Inferior parietal cortex (tissue), 1 donor: ENCODE results near the gene XKR7.
A peak's percentile ranks its signal among the peaks of the same experiment; 100 is the strongest.

Experiments
- DNase-seq: peaks from one replicate; pipeline ENCODE4 v3.0.0-alpha.2; 2016; ENCODE audit errors: extremely low spot score

Gene XKR7

DNA sequence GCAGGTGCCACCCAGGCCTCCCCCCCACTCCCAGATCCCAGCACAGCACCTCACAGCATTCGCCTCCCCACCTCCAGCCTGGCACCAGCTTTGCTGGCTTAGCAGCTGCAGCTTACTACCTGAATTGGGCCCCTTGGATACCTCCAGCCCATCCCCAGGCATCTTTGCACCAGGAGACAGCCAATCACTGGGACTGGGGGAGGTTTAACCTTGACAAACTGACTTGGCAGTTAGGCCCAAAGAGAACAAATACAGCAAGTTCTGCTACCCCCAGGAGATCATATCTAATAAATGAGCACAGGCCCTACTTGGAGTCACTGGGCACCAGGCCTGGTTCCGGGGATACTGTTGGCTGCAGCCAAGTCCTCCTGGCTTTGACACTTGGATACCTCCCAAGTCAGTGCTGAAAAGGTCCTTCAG lies 24.9 kb upstream of the XKR7 start:
- DNase-seq: no peak

DNA sequence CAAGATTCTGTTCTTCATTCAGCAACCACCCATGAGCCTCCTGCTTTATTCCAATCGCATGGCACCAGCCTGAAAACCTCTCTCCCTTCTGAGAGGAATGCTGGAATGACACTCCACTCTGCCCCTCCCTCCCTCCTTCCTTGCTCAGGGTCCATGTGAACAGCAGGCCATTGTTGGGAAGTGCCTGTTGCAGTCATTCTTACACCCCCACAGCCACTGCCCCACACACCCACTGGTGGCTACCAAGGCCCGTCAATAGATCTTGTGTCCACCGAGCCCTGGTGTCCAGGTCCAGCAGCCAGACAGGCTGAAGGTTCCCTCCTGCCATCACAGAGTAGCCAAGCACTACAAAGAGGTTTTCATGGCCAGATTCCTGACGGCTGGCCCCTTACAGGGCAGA lies 22.6 kb upstream of the XKR7 start:
- DNase-seq: no peak

DNA sequence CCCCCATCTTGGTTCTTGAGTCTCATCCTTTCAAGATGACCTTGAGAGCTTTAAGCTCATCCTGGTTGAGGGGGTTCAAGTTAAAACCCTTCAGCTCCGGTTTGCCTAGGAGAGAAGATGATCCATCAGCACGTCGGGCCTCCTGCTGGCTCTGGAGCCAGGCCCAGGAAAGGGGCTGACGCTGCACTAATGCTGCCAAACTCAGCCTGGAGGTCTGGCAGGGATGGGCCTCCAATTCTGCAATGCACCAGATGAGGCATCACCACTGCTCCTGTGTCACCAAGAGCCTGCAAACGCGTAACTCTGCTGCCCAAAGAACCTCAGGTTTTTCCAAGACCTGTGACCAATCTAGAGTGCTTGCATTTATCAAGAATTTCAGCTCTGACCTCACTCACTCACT lies 22.2 kb upstream of the XKR7 start:
- DNase-seq: peak; percentile 15

DNA sequence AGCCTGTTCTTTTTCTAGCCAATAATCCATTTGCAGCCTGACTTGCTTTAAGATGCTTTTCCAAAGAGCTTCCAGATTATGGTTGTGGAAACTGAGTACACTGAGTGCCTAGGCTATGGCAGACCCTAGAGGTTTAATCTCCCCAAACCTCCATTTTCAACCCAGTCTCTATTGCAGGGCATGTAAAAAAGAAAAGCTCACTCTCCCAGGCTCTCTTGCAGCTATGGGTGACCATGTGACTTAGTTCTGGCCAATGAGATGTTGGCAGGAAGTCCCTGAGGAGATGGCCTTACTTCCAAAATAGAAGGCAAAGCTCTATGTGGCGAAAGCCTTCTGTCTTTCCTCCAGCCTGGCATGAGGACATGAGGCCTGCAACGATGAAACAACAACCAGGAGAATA lies 19.9 kb upstream of the XKR7 start:
- DNase-seq: no peak

DNA sequence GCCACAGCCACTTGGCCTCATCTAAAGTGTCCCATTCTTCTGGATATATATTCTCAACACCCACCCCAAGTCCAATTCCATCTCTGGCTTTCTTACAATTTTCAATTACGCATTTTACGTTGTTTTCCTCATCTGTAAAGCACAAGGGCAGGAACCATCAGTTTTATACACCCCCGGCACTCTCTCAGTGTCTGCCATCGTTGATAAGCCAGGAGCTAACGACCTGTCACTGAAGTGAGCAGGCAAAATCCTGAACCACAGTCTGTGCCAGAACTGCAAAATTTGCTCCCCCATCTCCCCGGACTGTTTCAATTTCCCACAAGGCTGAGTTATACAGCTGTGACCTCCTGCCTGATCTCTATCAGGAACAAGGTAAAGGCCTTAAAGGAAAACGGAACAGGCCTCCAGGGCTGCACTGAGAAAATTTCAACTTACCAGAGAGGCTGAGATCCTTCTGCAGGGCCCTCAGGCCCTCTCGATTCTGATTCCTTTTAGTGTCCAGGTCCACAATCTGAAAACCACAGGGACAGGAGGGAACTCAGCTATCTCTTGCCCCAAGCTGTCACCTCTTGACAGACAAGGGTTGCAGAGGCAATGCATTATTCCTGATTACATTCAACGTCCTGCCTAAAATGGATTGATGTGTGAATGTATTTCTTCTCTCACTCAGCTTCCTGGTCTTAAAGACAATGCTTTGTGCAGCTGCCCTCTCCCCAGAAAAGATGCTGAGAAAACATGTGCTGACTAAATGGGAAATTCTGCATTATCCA lies 17.9 kb upstream of the XKR7 start:
- no peak for DNase-seq

DNA sequence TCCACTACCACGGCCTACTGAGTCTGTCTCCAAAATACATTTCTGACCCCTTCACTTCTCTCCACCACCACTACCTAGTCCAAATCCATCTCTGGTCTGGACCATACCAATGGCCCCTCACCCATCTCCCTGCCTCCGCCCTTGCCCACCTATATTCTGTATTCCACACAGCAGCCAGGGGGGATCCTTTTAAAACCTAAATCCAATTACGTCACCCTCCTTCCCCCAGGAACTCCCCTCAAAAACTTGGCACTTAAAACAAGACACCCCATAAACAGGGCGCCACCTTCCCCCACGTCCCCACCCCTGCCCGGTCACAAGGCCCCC lies 16.8 kb upstream of the XKR7 start:
- no peak for DNase-seq

DNA sequence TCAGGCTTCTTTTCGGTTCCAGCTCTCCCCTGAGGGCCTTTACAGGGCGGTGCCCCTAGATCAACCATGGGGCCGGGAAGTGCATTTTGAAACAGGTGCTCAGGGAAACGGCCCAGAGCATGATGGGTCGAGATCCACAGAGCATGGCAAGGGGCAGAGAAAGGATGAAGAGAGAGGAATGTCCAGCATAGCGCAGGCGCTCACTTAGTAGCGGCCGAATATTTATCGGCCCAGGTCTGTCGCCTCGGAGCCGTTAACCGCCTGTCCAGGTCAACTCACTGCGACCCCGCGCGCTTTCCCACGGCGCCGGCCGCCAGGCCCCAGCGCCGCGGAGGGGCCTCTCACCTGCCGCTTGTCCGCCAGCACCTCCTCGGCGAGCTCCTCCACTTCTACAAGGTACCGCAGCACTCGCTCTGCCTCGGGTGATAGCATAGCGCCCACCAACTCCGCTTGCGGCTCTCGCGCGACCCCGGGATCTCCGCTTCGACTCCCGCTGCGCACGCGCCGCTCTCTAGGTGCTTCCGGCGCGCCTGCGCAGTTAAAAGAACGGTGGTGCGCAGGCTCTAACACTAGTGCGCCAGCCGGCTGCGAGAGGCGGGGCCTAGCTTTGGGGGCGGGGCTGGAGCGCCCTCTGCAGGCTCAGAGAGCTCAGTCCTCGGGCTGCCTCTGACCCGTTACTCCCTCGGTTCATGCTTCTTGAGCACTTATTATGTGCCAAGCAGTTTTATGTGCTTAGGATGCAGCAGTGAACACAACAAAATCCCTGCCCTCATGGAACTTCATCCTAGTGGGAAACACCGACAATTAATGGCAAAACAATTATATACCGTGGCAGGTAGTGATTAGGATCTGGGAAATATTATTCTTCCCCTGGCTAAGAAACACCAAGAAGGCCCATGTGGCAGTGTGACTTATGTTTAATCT lies 16.2 kb upstream of the XKR7 start, which contains the start of gene PDRG1:
TSS of gene PDRG1 (minus strand) at position 517 of the 924 bp plus-strand sequence. CDS start at position 432, 85 bp downstream.
- peak; percentile 96 for DNase-seq

DNA sequence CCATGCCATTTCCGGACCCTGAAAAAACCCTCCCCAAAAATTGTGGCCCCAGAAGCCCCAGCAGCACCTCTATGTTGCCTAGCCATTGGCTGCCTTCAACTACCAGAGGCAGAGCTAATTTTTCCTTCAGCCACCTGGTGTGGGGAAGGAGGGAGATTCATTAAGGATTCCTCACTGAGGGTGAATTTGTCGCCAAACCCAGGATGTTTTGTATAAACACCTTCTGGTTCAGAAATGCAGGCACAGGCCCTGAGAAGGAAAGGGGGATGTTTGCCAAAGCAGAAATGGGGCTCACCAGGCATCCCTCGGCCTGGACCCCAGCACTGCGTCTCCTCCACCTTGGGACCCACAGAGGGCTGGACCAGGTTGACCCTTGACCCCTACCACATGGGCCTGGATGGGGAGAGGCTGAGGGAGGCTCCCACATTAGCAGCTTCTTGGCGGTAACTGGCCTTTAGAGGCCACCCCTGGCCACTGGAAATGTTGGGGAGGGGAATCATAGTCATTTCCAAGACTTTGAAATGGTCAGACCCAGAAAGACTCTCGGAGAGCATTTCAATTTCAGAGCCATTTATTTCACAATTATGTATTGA lies 14.3 kb upstream of the XKR7 start:
- no peak for DNase-seq

DNA sequence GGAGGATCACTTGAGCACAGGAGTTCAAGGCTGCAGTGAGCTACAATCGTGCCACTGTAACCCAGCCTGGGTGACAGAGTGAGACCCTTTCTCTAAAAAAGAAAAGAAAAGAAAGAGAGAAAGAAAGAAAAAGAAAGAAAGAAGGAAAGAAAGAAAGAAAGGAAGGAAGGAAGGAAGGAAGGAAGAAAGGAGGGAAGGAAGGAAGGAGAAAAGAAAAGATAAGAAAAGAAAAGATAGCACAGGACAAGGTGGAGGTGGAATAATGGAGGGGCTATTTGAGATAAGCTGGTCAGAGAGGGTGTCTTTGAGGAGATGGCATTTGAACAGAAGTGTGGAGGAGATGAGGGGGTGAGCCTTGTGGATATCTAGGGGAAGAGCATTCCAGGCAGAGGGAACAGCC lies 13.5 kb upstream of the XKR7 start:
- no peak for DNase-seq

DNA sequence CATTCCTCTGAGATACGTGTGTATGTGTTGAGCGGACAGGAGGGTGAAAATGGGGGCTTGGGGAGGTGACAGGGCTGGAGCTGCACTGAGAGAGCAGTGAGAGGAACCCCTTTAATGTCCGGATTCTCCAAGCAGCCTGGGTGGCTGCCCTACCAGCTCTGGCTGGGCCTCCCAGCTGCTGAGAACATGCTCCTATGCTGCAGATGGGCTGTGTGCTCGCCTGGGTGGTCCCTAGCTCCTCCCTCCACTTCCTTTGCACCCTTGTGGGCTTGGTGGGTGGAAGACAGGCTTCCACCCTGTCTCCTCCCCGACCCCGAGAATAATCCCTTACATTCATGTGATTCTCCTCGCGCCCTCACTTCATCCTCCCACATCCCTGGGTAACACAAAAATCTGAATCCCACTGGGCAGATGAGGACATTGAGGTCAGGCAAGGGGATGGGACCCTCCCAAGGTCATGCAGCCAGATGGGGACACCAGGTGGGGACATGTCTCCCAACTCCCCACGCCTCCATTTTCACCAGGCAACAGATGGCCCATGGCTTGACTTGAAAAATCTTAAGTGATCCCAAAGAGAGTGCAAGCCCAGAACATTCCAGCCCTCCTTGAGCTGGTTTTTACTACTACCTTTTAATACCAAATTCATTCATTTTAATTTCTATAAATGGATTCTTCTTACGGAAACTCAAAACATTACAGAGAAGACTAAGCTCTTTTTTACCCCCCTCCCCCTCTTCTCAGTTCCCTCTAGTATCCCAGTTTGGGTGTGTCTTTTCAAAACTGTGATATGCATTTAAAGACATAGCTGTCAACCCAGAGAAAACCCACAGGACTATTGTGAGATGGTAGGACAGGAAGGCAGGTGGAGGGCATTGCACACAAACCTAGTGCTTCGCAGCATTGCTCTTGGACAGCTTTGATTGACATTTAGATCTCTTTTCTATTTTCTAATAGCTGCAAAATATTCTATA lies 11.1 kb upstream of the XKR7 start:
- DNase-seq: no peak

DNA sequence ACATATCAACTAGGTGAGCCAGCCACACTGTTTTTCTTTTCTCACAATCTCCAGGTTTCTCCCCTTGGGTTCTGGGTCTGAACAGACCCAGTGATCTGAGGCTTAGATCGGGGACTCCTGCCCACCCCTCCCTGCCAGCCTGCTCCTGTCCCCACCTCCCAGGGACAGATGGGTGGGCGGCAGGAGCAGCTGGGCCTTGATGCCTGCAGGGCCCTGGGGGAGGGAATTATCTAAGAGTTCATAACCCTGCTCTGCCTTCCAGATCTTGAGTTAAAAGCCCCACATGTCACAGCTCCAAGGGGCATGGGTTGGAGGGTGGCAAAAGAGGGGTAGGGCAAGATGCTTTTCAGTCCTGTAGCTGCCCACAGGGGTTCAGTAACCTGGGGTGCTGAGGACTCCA lies 5.2 kb upstream of the XKR7 start:
- DNase-seq: no peak

DNA sequence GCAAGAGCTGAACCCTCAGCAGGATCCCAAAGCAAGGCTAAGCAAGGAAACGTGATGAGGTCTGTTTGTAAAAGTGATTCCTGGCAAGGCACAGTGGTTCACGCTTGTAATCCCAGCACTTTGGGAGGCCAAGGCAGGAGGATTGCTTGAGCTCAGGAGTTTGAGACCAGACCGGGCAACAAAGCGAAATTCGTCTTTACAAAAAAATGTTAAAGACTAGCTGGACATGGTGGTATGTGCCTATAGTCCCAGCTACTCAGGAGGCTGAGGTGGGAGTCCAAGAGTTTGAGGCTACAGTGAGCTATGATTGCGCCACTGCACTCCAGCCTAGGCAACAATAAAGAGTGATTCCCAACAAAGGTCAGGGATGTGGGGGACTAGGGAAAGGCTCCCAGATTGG lies 4.1 kb upstream of the XKR7 start:
- no peak for DNase-seq

DNA sequence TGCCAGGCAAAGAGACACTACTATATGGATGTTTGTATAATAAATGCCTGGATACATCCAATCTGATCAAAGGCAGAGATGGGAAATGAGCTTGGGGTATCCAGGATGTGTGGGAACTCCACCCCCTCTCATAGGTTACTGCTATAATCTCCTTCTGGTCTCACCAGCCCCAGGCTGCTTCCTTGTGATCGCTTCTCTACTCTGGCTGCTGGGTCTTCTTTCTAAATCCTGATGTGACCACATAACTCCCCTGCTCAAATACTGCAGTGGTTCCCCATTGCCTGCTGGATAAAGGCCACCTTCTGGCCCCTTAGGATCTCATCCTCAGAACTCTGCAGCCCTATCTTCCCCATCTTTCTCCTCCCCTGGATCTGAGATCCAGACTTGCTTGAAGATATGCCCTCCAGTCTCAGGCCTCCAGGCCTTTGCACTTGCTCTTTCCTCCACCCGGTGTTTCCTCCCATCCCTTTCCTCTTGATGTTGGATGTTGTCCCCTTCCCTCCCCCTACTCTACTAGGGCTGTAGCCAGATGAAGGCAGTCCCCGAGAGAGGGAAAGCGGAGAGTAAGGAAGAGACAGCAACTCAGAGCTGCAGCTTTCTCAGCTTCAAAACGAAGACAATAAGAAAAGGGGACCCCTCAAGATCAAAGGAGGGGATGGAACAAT lies 828 bp upstream of the XKR7 start:
- DNase-seq: no peak

DNA sequence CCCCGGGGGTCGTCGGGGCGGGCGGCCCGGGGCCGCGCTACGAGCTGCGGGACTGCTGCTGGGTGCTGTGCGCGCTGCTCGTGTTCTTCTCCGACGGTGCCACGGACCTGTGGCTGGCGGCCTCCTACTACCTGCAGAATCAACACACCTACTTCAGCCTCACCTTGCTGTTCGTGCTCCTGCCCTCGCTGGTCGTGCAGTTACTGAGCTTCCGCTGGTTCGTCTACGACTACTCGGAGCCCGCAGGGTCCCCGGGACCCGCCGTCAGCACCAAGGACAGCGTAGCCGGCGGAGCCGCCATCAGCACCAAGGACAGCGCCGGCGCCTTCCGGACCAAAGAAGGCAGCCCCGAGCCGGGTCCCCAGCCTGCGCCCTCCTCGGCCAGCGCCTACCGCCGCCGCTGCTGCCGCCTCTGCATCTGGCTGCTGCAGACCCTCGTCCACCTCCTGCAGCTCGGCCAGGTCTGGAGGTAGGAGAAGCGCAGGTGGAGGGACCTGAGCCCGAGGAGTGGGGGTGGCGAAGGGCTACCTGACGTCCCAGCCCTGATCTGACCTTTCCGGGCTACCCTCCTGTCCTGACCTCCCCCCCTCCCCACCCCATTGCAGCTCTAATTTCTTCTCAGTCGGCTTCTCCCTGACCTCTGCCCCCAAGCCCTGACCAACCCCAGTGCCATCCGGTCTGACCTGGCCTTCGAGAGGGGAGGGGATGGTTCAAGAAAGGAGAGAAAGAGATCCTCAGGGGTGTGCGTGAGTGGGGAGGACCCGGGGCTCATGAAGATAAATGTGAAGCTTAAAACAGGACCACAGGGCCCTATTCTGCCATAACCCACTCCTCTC lies 558 bp downstream of the XKR7 start:
- DNase-seq: peak; percentile 66

DNA sequence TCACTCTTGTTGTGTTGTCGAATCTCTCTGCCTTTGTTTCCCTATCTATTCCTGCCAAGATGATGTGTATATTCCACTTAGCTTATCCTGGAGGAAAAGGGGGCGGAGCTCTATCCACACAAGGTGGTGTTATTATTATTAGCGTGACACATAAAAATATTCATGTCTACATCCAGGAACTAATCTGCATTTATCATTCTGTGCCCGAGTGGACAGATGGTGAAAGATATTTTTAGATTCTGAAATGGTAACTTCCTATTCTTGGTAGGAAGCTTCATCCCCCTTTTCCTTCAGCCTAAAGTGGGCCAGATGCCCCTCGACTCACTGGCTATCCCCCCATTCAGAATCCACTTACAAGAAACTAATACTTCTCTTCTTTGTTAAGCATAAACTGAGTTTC lies 2.0 kb downstream of the XKR7 start:
- DNase-seq: no peak

DNA sequence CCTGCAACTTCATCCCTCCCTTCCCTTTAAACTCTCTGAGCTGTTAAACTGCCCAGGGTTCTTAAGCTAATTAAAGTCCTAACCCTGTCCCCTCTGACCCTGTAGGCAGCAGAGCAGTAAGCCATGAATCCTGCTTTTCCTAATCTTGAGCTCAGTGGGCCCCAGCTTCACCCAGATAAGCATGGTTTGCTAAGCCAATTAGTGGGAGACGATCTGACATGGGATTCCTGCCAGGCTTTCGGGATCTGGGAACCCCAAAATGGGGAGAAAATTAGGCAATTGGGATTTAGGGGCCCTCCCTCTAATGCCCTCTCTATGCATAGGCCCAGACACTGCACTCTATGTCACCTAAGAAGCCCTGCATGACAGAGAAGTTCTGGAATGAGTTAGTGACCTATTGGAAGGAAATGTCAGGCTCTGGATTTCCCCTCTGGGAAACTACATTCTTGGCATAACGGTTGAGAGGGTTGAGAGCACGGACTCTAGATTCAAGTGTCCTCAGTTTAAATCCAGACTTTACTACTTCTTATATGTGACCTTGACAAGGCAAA lies 4.6 kb downstream of the XKR7 start:
- DNase-seq: no peak

DNA sequence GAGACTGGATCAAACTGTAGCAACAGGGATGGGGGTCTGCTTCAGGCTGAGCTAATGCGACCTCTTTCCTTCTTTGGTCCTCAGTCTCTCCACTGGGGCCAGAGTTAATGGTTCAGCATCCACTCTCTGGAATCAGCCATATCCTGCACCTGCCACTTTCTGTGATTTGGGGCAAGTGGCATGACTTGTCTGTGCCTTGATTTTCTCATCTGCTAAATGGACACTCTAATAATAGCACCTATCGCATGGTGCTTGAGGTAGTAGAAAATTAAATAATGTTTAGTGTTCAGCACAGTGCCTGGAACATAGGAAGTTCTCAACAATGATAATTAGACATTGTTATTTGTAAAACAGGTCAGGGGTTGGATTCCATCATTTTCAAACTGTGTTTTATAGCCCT lies 6.3 kb downstream of the XKR7 start:
- DNase-seq: no peak

DNA sequence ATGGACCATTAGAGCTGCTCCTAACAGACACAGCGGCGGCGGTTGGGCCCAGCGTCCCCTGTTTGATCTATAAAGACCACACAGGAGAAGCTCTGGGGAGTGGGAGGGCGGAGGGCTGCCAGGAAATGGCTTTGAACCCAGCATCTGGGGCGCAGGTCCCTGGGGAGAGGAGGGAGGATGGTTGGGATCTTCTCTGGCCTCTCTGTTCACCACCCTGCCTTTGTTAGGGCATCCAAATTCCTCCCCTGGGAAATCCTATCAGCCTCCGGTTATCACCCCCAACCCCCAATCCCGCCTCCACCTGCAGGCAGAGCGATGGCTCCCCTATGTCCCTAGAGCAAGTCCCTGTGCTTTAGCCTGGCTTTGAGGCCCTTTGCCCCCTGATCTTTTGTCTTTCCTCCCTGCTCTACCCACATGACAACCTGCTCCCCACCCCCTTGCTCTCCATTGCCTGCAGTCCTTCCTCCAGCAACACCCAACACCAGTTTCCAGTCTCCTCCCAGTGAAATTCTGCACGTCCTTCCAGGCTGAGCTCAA lies 7.1 kb downstream of the XKR7 start:
- DNase-seq: no peak

DNA sequence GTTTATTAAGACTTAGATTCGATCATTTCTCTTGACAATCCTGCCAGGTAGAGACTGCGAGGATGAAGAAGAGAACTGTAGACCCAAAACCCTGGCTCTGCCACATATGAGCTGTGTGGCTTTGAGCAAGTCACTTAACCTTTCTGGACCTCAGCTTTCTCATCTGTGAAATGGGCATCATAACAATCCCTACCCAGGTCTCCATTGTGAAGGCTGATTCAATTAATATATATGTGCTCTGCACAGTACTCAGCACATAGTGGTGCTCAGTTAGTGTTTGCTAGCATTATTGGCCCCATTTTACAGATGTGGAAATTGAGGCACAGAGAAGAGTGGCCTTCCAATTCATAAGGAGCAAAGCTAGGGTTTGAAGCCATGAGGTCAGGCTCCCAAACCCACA lies 7.9 kb downstream of the XKR7 start:
- no peak for DNase-seq
